Prostate gland (tissue), 2 donors: ENCODE results near the gene LDAH. TPM values are rescaled to one million over a fixed set of nuclear protein-coding genes. Genes with fewer than 3 reads are reported as not detected.

Source experiments
- DNase-seq: peaks from one replicate; pipeline ENCODE4 v3.0.0-alpha.2; 2019; ENCODE audit warnings: low spot score
- H3K27ac ChIP-seq, 2 donors: fragments of 200-600 bp; sonication (generic); 2 replicates each; pipeline ENCODE4 v1.5.1; 2017 to 2019
- H3K27me3 ChIP-seq: fragments of 200-600 bp; sonication (generic); replicated peaks from 2 replicates; pipeline ENCODE4 v1.5.1; 2019; ENCODE audit not compliant: insufficient read depth
- H3K36me3 ChIP-seq, 2 donors: fragments of 200-600 bp; sonication (generic); 1 replicate in 1 of 2; 2 replicates in 1 of 2; pipeline versions ENCODE4 v1.5.1 to v1.8.1; 2017 to 2019
- H3K4me1 ChIP-seq: fragments of 200-600 bp; sonication (generic); replicated peaks from 2 replicates; pipeline ENCODE4 v1.5.1; 2019
- H3K4me3 ChIP-seq, 2 donors: fragments of 200-600 bp; sonication (generic); 2 replicates each; pipeline ENCODE4 v1.5.1; 2017 to 2019
- H3K9me3 ChIP-seq: fragments of 200-600 bp; sonication (generic); 2 replicates; pipeline ENCODE4 v1.5.1; 2017
- POLR2A ChIP-seq: fragments of 450-650 bp; IDR thresholded peaks from one replicate; pipeline ENCODE4 v1.6.1; 2016; ENCODE audit warnings: antibody characterized with exemption, mild to moderate bottlenecking
- POLR2AphosphoS5 ChIP-seq: sonication (generic); formaldehyde crosslinking; IDR thresholded peaks from one replicate; pipeline ENCODE4 v1.6.1; 2017; ENCODE audit warnings: antibody characterized with exemption
- WGBS: methylation state at CpG from one replicate; pipeline ENCODE4 v1.1.5; 2018; 5-methylcytosine and 5-hydroxymethylcytosine counted together
- intact Hi-C: fragments of 100-400 bp; cut with DNase I; formaldehyde crosslinking; loops from one replicate; pipeline ENCODE4 v1.14.2; 2022
- total RNA-seq, 2 donors: library from RNA; depleted of rRNA; stranded (reverse); fragments of >200 nt; gene quantifications; one replicate each; pipeline ENCODE4 v1.1.0, GENCODE V29; 2016
- TF ChIP-seq, protein P1 (sequence below), 4 experiments: fragments of 200-600 bp in 2 of 4; fragments of 450-650 bp in 2 of 4; sonication (generic) in 2 of 4; IDR thresholded peaks; 1 replicate in 3 of 4; 2 replicates in 1 of 4; pipeline ENCODE4 v1.5.1; 2016 to 2019; ENCODE audit warnings: antibody characterized with exemption in 4 of 4, mild to moderate bottlenecking in 2 of 4, moderate library complexity in 2 of 4

The LDAH gene
- total RNA-seq, 2 donors from 2014 or later: 6.6 to 17.3 TPM

DNA sequence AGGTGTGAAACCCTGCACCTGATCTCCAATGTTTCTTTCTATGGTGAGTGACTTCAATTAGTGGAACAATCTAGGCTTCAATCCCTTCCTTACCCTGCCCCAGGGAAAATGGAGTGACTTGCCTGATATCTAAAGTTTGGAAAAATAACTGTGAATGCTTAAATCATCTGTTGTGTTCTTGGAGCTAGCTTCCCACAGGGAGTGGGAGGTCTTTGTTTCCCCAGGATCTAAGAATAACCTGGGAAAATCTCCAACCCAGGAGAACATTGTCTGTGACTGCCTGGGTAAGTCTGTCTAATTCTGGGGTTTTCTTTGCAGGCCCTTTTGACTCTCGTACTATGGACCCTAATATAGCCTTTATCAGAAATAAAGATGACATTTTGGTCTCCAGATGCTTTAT is 13.6 kb upstream of the LDAH start:
- peaks cover 5% of the 10 kb centered on the region for H3K4me1 ChIP-seq
- no peaks in the 10 kb centered on the region for H3K36me3 ChIP-seq
- TF ChIP-seq POLR2A (no peak), POLR2AphosphoS5 (no peak)
- TF ChIP-seq, protein P1, sequence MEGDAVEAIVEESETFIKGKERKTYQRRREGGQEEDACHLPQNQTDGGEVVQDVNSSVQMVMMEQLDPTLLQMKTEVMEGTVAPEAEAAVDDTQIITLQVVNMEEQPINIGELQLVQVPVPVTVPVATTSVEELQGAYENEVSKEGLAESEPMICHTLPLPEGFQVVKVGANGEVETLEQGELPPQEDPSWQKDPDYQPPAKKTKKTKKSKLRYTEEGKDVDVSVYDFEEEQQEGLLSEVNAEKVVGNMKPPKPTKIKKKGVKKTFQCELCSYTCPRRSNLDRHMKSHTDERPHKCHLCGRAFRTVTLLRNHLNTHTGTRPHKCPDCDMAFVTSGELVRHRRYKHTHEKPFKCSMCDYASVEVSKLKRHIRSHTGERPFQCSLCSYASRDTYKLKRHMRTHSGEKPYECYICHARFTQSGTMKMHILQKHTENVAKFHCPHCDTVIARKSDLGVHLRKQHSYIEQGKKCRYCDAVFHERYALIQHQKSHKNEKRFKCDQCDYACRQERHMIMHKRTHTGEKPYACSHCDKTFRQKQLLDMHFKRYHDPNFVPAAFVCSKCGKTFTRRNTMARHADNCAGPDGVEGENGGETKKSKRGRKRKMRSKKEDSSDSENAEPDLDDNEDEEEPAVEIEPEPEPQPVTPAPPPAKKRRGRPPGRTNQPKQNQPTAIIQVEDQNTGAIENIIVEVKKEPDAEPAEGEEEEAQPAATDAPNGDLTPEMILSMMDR (IDR thresholded peaks at IDR 0.05): no peak
- no peak overlapping the region for H3K27ac ChIP-seq
- intact Hi-C loops: no loop called here
- 77% methylated on average over 1 of the region's 1 CpG for WGBS
- DNase-seq: no peak
- H3K4me3 ChIP-seq: no peak overlapping the region
- H3K27me3 ChIP-seq: no peaks in the 10 kb centered on the region
- no peaks in the 10 kb centered on the region for H3K9me3 ChIP-seq

DNA sequence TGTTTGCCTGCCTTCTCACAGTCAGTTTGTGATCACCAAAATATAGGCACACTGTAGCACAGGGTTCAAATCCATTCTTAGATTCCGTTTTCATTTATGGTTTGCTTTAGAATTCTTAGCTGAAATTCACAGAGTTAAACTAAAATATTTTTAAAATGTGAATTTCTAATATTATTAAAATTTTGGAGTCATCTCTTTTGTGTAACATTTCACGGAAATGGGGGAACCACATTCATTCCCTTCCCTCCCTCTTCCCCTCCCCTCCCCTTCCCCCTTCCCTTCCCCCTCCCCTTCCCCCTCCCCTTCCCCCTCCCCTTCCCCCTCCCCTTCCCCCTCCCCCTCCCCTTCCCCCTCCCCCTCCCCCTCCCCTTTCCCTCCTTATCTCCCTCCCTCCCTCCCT is 11.4 kb upstream of the LDAH start:
- H3K4me1 ChIP-seq: peaks cover 5% of the 10 kb centered on the region
- H3K4me3 ChIP-seq: no peak overlapping the region
- WGBS: 88% methylated on average over 2 of the region's 2 CpGs
- no peaks in the 10 kb centered on the region for H3K27me3 ChIP-seq
- no peak overlapping the region for H3K27ac ChIP-seq
- H3K9me3 ChIP-seq: no peaks in the 10 kb centered on the region
- intact Hi-C loops: no loop called here
- H3K36me3 ChIP-seq: no peaks in the 10 kb centered on the region
- DNase-seq: no peak
- TF ChIP-seq, protein P1 (IDR thresholded peaks at IDR 0.05): no peak
- TF ChIP-seq POLR2A (no peak), POLR2AphosphoS5 (no peak)

DNA sequence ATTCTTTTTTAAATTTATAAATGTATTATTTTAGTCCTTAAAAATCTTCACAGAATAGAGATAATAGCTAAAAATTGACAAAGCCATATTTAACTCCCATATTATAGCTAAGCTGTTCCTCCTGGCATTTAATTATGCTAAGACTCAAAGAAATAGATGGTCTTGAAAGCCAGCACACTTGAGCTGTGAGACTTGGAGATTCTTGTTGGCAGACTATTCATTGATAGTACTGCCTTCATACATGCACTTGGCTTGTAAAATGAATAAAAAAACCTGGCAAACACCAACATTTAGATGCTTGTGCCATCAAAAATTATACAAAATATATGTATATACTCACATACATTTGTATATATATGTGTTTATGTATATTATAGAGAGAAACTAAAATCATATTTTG is 9.7 kb upstream of the LDAH start:
- Histone ChIP-seq H3K27ac (no peak overlapping the region), H3K36me3 (no peaks in the 10 kb centered on the region), H3K4me1 (peaks cover 5% of the 10 kb centered on the region), H3K27me3 (no peaks in the 10 kb centered on the region), H3K9me3 (no peaks in the 10 kb centered on the region), H3K4me3 (no peak overlapping the region)
- TF ChIP-seq, protein P1 (IDR thresholded peaks at IDR 0.05): no peak
- no peak for TF ChIP-seq POLR2AphosphoS5
- no peak for TF ChIP-seq POLR2A
- no peak for DNase-seq
- intact Hi-C loops: no loop called here

DNA sequence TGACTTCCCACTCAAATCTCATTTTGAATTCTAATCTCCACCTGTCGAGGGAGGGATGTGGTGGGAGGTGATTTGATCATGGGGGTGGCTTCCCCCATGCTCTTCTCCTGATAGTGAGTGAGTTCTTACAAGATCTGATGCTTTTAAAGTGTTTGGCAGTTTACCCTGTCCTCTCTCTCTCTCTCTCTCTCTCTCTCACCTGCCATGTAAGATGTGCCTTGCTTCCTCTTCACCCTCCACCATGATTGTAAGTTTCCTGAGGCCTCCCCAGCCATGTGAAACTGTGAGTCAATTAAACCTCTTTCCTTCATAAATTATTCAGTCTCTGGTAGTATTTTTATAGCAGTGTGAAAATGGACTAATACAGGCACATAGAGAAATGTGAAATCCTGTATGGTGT is 7.0 kb upstream of the LDAH start:
- intact Hi-C loops: loop anchor here (10.0 kb wide), 1 partner anchor 85 kb away; no protein-coding TSS in a partner anchor
- WGBS: 41% methylated on average over 1 of the region's 1 CpG
- H3K9me3 ChIP-seq: no peaks in the 10 kb centered on the region
- TF ChIP-seq POLR2AphosphoS5: no peak
- no peak for TF ChIP-seq POLR2A
- TF ChIP-seq, protein P1 (IDR thresholded peaks at IDR 0.05): no peak
- H3K4me3 ChIP-seq: no peak overlapping the region
- no peaks in the 10 kb centered on the region for H3K36me3 ChIP-seq
- no peak for DNase-seq
- no peaks in the 10 kb centered on the region for H3K27me3 ChIP-seq
- H3K4me1 ChIP-seq: peaks cover 5% of the 10 kb centered on the region
- no peak overlapping the region for H3K27ac ChIP-seq

DNA sequence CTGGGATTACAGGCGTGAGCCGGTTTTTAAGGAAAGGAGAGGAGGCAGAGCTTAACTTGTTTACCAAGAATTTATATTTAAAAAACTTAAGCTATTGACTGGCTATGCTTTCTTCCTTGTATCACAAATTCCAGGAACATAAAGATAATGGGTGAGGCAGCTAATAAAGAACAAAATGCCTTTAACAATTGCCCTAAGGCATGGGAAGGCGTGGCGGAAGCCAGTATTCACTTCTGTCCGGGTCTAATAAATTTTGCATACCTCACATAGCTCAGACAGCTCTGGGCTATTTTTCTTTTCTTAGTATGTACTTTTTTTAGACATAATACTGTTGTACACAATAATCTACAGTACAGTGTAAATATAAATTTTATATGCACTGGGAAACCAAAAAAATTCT is 1.0 kb upstream of the LDAH start:
- peak; percentile 46 for DNase-seq
- 35% methylated on average over 5 of the region's 5 CpGs for WGBS
- intact Hi-C loops: loop anchor here (10.0 kb wide), 1 partner anchor 91 kb away; no protein-coding TSS in a partner anchor

More for the DNA sequence above, 1.0 kb upstream of the LDAH start:
- TF ChIP-seq POLR2AphosphoS5 (peak; percentile 72), POLR2A (no peak)
- Histone ChIP-seq H3K27ac (peak overlapping the region in 1 of 2 donors; percentile 91), H3K27me3 (no peaks in the 10 kb centered on the region), H3K4me3 (no peak overlapping the region), H3K9me3 (no peaks in the 10 kb centered on the region), H3K4me1 (no peaks in the 10 kb centered on the region), H3K36me3 (no peaks in the 10 kb centered on the region)
